Ascending aorta (tissue), 2 donors: ENCODE results near the gene TUBGCP2. TPM values are rescaled to one million over a fixed set of nuclear protein-coding genes. Genes with fewer than 3 reads are reported as not detected.
A peak's percentile ranks its signal among the peaks of the same experiment; 100 is the strongest.

Experiments used
- DNase-seq, 2 donors: peaks; one replicate each; pipeline ENCODE4 v3.0.0-alpha.2; 2019; ENCODE audit warnings: low spot score in 2 of 2
- H3K27ac ChIP-seq, 2 donors: fragments of 200-600 bp; sonication (generic); one replicate each; pipeline ENCODE4 v1.5.1; 2016 to 2017; ENCODE audit warnings: mild to moderate bottlenecking in 1 of 2
- H3K27me3 ChIP-seq: fragments of 200-600 bp; sonication (generic); one replicate; pipeline ENCODE4 v1.5.1; 2017
- H3K36me3 ChIP-seq, 2 donors: fragments of 200-600 bp; sonication (generic); one replicate each; pipeline ENCODE4 v1.5.1; 2016
- H3K4me1 ChIP-seq, 2 donors: fragments of 200-600 bp; sonication (generic); one replicate each; pipeline ENCODE4 v1.5.1; 2016 to 2017; ENCODE audit warnings: mild to moderate bottlenecking in 1 of 2
- H3K4me3 ChIP-seq, 2 donors: fragments of 200-600 bp; sonication (generic); one replicate each; pipeline ENCODE4 v1.5.1; 2016 to 2017; ENCODE audit warnings: mild to moderate bottlenecking in 1 of 2
- H3K9me3 ChIP-seq, 2 donors: fragments of 200-600 bp; sonication (generic); one replicate each; pipeline ENCODE4 v1.5.1; 2016
- CTCF ChIP-seq, 3 experiments: fragments of 200-600 bp in 2 of 3; fragments of 450-650 bp in 1 of 3; sonication (generic) in 2 of 3; IDR thresholded peaks; one replicate each; pipeline ENCODE4 v1.5.1; 2016 to 2019; ENCODE audit warnings: antibody characterized with exemption in 3 of 3, mild to moderate bottlenecking in 1 of 3, moderate library complexity in 1 of 3
- intact Hi-C: fragments of 100-400 bp; cut with DNase I; formaldehyde crosslinking; loops from one replicate; pipeline ENCODE4 v1.15.1; 2023
- total RNA-seq: library from RNA; depleted of rRNA; stranded (reverse); fragments of >200 nt; gene quantifications from one replicate; pipeline ENCODE4 v1.1.0, GENCODE V29; 2016

Gene TUBGCP2
- total RNA-seq, 1 donor from 2014 or later = 72.4 TPM

GRCh38 chr10:133327651-133328357 lies 19.1 kb upstream of the TUBGCP2 start:
- Histone ChIP-seq H3K4me1 (peaks cover 8 to 11% of the 10 kb centered on the region in 2 donors), H3K4me3 (no peak overlapping the region), H3K36me3 (no peaks in the 10 kb centered on the region), H3K9me3 (no peaks in the 10 kb centered on the region), H3K27ac (no peak overlapping the region), H3K27me3 (peaks cover 19% of the 10 kb centered on the region)
- intact Hi-C loops = loop anchor here (2.0 to 10.0 kb wide), 2 partner anchors 19 to 187 kb away; partner anchors contain the start of genes TUBGCP2 and ZNF511
- no peak for TF ChIP-seq CTCF (IDR thresholded peaks at IDR 0.05)
- no peak for DNase-seq

- Histone ChIP-seq H3K4me3 (no peak overlapping the region), H3K27me3 (peaks cover 19% of the 10 kb centered on the region), H3K36me3 (no peaks in the 10 kb centered on the region), H3K9me3 (no peaks in the 10 kb centered on the region), H3K27ac (no peak overlapping the region), H3K4me1 (peaks cover 8 to 11% of the 10 kb centered on the region in 2 donors)
- intact Hi-C loops = loop anchor here (10.0 kb wide), 1 partner anchor 188 kb away; no protein-coding TSS in a partner anchor
- TF ChIP-seq CTCF (IDR thresholded peaks at IDR 0.05) = no peak
- DNase-seq = no peak
Observed at GRCh38 chr10:133326745-133327650, 18.3 kb upstream of the TUBGCP2 start.

- DNase-seq = no peak
- no peaks in the 10 kb centered on the region for H3K36me3 ChIP-seq
Observed at GRCh38 chr10:133326223-133326551, 17.5 kb upstream of the TUBGCP2 start.

GRCh38 chr10:133325440-133326222 lies 17.0 kb upstream of the TUBGCP2 start:
- no peaks in the 10 kb centered on the region for H3K36me3 ChIP-seq
- H3K4me3 ChIP-seq = peak overlapping the region; percentile 44 to 61
- intact Hi-C loops = loop anchor here (10.0 kb wide), 1 partner anchor 189 kb away; no protein-coding TSS in a partner anchor
- H3K4me1 ChIP-seq = peaks cover 8 to 11% of the 10 kb centered on the region in 2 donors
- TF ChIP-seq CTCF (IDR thresholded peaks at IDR 0.05) = no peak
- DNase-seq = no peak
- H3K9me3 ChIP-seq = no peaks in the 10 kb centered on the region
- peaks cover 19% of the 10 kb centered on the region for H3K27me3 ChIP-seq
- no peak overlapping the region for H3K27ac ChIP-seq

More at GRCh38 chr10:133326223-133326551, 17.5 kb upstream of the TUBGCP2 start:
- peak overlapping the region; percentile 44 to 61 for H3K4me3 ChIP-seq
- TF ChIP-seq CTCF (IDR thresholded peaks at IDR 0.05) = no peak
- peaks cover 8 to 11% of the 10 kb centered on the region in 2 donors for H3K4me1 ChIP-seq
- peaks cover 19% of the 10 kb centered on the region for H3K27me3 ChIP-seq
- H3K9me3 ChIP-seq = no peaks in the 10 kb centered on the region
- H3K27ac ChIP-seq = no peak overlapping the region
- intact Hi-C loops = loop anchor here (10.0 kb wide), 1 partner anchor 189 kb away; no protein-coding TSS in a partner anchor

- DNase-seq = no peak
- intact Hi-C loops = loop anchor here (10.0 kb wide), 1 partner anchor 190 kb away; no protein-coding TSS in a partner anchor
- H3K4me1 ChIP-seq = peaks cover 8 to 11% of the 10 kb centered on the region in 2 donors
- H3K27me3 ChIP-seq = peaks cover 19% of the 10 kb centered on the region
- H3K36me3 ChIP-seq = no peaks in the 10 kb centered on the region
- TF ChIP-seq CTCF (IDR thresholded peaks at IDR 0.05) = no peak
- peak overlapping the region; percentile 44 to 61 for H3K4me3 ChIP-seq
- no peaks in the 10 kb centered on the region for H3K9me3 ChIP-seq
- H3K27ac ChIP-seq = no peak overlapping the region
Observed at GRCh38 chr10:133324857-133325260, 16.2 kb upstream of the TUBGCP2 start.
